A549 (cell line): ENCODE results near the gene PON1.

Source experiments
- CEBPB ChIP-seq, 2 experiments: fragments of >200 bp in 1 of 2; sonication (Bioruptor Twin) in 1 of 2; formaldehyde crosslinking in 1 of 2; IDR thresholded peaks; 2 replicates each; pipeline ENCODE4 v1.6.1; 2012 to 2016
- EP300 ChIP-seq, 2 experiments: fragments of >200 bp; sonication (Bioruptor Twin); formaldehyde crosslinking; IDR thresholded peaks; 2 replicates in 1 of 2; 3 replicates in 1 of 2; pipeline ENCODE4 v1.6.1; 2016 to 2017
- SREBF2 ChIP-seq: fragments of 450-650 bp; IDR thresholded peaks from 2 replicates; pipeline ENCODE4 v1.6.1; 2014; ENCODE audit warnings: mild to moderate bottlenecking, moderate library complexity
- TF ChIP-seq, protein P1 (sequence below): fragments of >200 bp; sonication (Bioruptor Twin); formaldehyde crosslinking; IDR thresholded peaks from 3 replicates; pipeline ENCODE4 v1.5.1; 2016

DNA sequence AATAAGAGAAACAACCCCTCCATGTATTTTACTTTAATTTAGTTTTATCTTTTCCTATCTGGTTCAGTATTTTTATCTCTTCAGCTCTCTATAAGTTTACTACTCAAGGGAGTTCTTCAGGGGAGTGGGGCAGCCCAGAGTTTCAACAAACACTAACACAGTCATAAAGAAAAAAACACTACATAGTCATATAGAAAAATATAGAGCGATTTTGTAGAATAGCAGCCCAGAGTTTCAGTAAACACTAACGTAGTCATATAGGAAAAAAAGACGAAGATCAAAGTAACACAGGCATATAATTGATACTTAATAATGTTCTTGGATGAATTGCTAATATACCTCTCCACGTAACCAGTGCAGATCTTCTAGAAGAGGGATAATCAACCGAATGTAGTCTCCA is 54.7 kb downstream of the PON1 start:
- TF ChIP-seq EP300 (IDR thresholded peaks at IDR 0.05) (no peak), SREBF2 (no peak), CEBPB (IDR thresholded peaks at IDR 0.05) (no peak)
- TF ChIP-seq, protein P1, sequence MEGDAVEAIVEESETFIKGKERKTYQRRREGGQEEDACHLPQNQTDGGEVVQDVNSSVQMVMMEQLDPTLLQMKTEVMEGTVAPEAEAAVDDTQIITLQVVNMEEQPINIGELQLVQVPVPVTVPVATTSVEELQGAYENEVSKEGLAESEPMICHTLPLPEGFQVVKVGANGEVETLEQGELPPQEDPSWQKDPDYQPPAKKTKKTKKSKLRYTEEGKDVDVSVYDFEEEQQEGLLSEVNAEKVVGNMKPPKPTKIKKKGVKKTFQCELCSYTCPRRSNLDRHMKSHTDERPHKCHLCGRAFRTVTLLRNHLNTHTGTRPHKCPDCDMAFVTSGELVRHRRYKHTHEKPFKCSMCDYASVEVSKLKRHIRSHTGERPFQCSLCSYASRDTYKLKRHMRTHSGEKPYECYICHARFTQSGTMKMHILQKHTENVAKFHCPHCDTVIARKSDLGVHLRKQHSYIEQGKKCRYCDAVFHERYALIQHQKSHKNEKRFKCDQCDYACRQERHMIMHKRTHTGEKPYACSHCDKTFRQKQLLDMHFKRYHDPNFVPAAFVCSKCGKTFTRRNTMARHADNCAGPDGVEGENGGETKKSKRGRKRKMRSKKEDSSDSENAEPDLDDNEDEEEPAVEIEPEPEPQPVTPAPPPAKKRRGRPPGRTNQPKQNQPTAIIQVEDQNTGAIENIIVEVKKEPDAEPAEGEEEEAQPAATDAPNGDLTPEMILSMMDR = no peak
